ENCODE measurements around the gene RIPK3.

- TF ChIP-seq CTCF (IDR thresholded peaks at IDR 0.05; ENCODE audit: borderline replicate concordance, extremely low read depth, low read length, poor library complexity, severe bottlenecking) (no peak), EZH2 (IDR thresholded peaks at IDR 0.05; ENCODE audit: borderline replicate concordance, low read depth, low read length, severe bottlenecking) (no peak)
Measured at GRCh38 chr14:24338843-24339242, 948 bp downstream of the RIPK3 start.

Data from DND-41 (cell line).